Caco-2 (cell line): ENCODE measurements around the gene FAM169A. TPM values are rescaled to one million over a fixed set of nuclear protein-coding genes. Genes with fewer than 3 reads are reported as not detected.

Experiments used
- BruUV-seq: library from RNA; stranded (reverse); fragments of 400-500 nt; replicated peaks from 2 replicates; lab custom pipeline; 2021; lab: Mats Ljungman, UMichigan
- CTCF ChIA-PET: fragments of 300-600 bp; sonication (Branson Sonifier 250); formaldehyde crosslinking; loops from one replicate; lab custom pipeline; 2022; ENCODE audit warnings: antibody characterized with exemption; lab: Charles Lee
- POLR2A ChIA-PET: fragments of 300-600 bp; sonication (Branson Sonifier 250); formaldehyde crosslinking; loops from one replicate; lab custom pipeline; 2022; ENCODE audit warnings: antibody characterized with exemption; lab: Charles Lee
- DNase-seq, 2 experiments: peaks; one replicate each; pipeline versions ENCODE4 v3.0.0 to v3.0.0-alpha.2; 2020 to 2022
- H3K27me3 ChIP-seq: replicated peaks from 2 replicates; pipeline ENCODE4 v1.6.0; 2011; ENCODE audit warnings: low read length; ENCODE audit not compliant: control insufficient read depth, insufficient read depth
- H3K36me3 ChIP-seq: 2 replicates; pipeline ENCODE4 v1.5.1; 2011; ENCODE audit warnings: low read length; ENCODE audit not compliant: control insufficient read depth, insufficient read depth
- H3K4me1 ChIP-seq: fragments of 250-450 bp; sonication (Bioruptor Pico); 2 replicates; pipeline ENCODE4 v1.5.1; 2020; ENCODE audit warnings: mild to moderate bottlenecking
- H3K4me3 ChIP-seq: 2 replicates; pipeline ENCODE4 v1.5.1; 2011; ENCODE audit warnings: low read depth, mild to moderate bottlenecking, control low read depth, low read length
- H3K9me3 ChIP-seq: fragments of 250-450 bp; sonication (Bioruptor Pico); 2 replicates; pipeline ENCODE4 v1.5.1; 2020; ENCODE audit warnings: mild to moderate bottlenecking, moderate library complexity
- H3K27ac Mint-ChIP-seq: one replicate; pipeline ENCODE4 v1.8.0; 2022; ENCODE audit warnings: mixed read lengths; ENCODE audit not compliant: unreplicated experiment
- H3K27me3 Mint-ChIP-seq: one replicate; pipeline ENCODE4 v1.8.0; 2022; ENCODE audit warnings: mixed read lengths; ENCODE audit not compliant: insufficient read depth, unreplicated experiment
- H3K36me3 Mint-ChIP-seq: one replicate; pipeline ENCODE4 v1.8.0; 2022; ENCODE audit warnings: mild to moderate bottlenecking, mixed read lengths; ENCODE audit not compliant: insufficient read depth, unreplicated experiment
- H3K4me1 Mint-ChIP-seq: one replicate; pipeline ENCODE4 v1.8.0; 2022; ENCODE audit warnings: low read depth, mixed read lengths; ENCODE audit not compliant: unreplicated experiment
- H3K4me3 Mint-ChIP-seq: one replicate; pipeline ENCODE4 v1.8.0; 2022; ENCODE audit warnings: mild to moderate bottlenecking, moderate library complexity, mixed read lengths; ENCODE audit not compliant: unreplicated experiment
- H3K9me3 Mint-ChIP-seq: one replicate; pipeline ENCODE4 v1.8.0; 2022; ENCODE audit warnings: mixed read lengths; ENCODE audit not compliant: unreplicated experiment
- CTCF ChIP-seq, 2 experiments: fragments of 200-600 bp in 1 of 2; IDR thresholded peaks; 1 replicate in 1 of 2; 2 replicates in 1 of 2; pipeline versions ENCODE4 v1.5.1 to v1.8.0; 2011 to 2022; ENCODE audit warnings: antibody characterized with exemption in 1 of 2, control low read depth in 1 of 2, inconsistent platforms in 1 of 2, low read depth in 1 of 2, low read length in 1 of 2, mild to moderate bottlenecking in 1 of 2, moderate library complexity in 1 of 2; ENCODE audit not compliant: insufficient read depth in 1 of 2, severe bottlenecking in 1 of 2, unreplicated experiment in 1 of 2
- intact Hi-C: fragments of 100-400 bp; cut with micrococcal nuclease; formaldehyde crosslinking; loops from one replicate; pipeline ENCODE4 v1.10.0; 2022; ENCODE audit not compliant: unreplicated experiment
- total RNA-seq: library from RNA; stranded (reverse); gene quantifications from 2 replicates; pipeline ENCODE4 v1.2.3, GENCODE V29; 2022

FAM169A gene
- total RNA-seq, 1 experiment from 2014 or later: 14.4 TPM

GRCh38 chr5:74837115-74837514, 29.1 kb downstream of the FAM169A start:
- TF ChIP-seq CTCF (IDR thresholded peaks at IDR 0.05; ENCODE audit: insufficient read depth in 1 of 2, low read depth in 1 of 2, low read length in 1 of 2, severe bottlenecking in 1 of 2, unreplicated experiment in 1 of 2): no peak
- Mint-ChIP-seq H3K36me3 (peaks cover 11% of the 10 kb centered on the region), H3K9me3 (no peaks in the 10 kb centered on the region), H3K4me1 (peaks cover 16% of the 10 kb centered on the region), H3K4me3 (no peak overlapping the region), H3K27ac (no peak overlapping the region), H3K27me3 (no peaks in the 10 kb centered on the region)
- Histone ChIP-seq H3K9me3 (no peaks in the 10 kb centered on the region), H3K36me3 (no peaks in the 10 kb centered on the region), H3K4me3 (no peak overlapping the region), H3K4me1 (peaks cover 18% of the 10 kb centered on the region; the same call in 1 of the 2 replicates), H3K27me3 (no peaks in the 10 kb centered on the region)
- ChIA-PET CTCF (no interaction called here), POLR2A (no interaction called here)
- intact Hi-C loops: no loop called here
- no peak for DNase-seq
- BruUV-seq: no TSS peak

- no peak overlapping the region for H3K4me3 ChIP-seq
- ChIA-PET CTCF (no interaction called here), POLR2A (no interaction called here)
- no TSS peak for BruUV-seq
- TF ChIP-seq CTCF (IDR thresholded peaks at IDR 0.05; ENCODE audit: insufficient read depth in 1 of 2, low read depth in 1 of 2, low read length in 1 of 2, severe bottlenecking in 1 of 2, unreplicated experiment in 1 of 2): no peak
- Mint-ChIP-seq H3K4me3 (no peak overlapping the region), H3K4me1 (peaks cover 16% of the 10 kb centered on the region), H3K27ac (peak overlapping the region; percentile 31), H3K9me3 (no peaks in the 10 kb centered on the region), H3K36me3 (peaks cover 11% of the 10 kb centered on the region), H3K27me3 (no peaks in the 10 kb centered on the region)
- H3K9me3 ChIP-seq: no peaks in the 10 kb centered on the region
- H3K27me3 ChIP-seq: no peaks in the 10 kb centered on the region
- DNase-seq: peak; percentile 31 to 40
- H3K4me1 ChIP-seq: peaks cover 18% of the 10 kb centered on the region; the same call in 1 of the 2 replicates
- no peaks in the 10 kb centered on the region for H3K36me3 ChIP-seq
- intact Hi-C loops: no loop called here
These were observed 32.5 kb downstream of the FAM169A start for GRCh38 chr5:74833537-74834266.

GRCh38 chr5:74829413-74829812, 36.8 kb downstream of the FAM169A start:
- H3K9me3 Mint-ChIP-seq: no peaks in the 10 kb centered on the region
- no peak for DNase-seq
- H3K4me1 Mint-ChIP-seq: peaks cover 12% of the 10 kb centered on the region
- no TSS peak for BruUV-seq
- ChIA-PET POLR2A (no interaction called here), CTCF (no interaction called here)
- H3K4me1 ChIP-seq: peaks cover 17% of the 10 kb centered on the region; the same call in 1 of the 2 replicates
- TF ChIP-seq CTCF (IDR thresholded peaks at IDR 0.05; ENCODE audit: insufficient read depth in 1 of 2, low read depth in 1 of 2, low read length in 1 of 2, severe bottlenecking in 1 of 2, unreplicated experiment in 1 of 2): no peak
- H3K36me3 ChIP-seq: no peaks in the 10 kb centered on the region
- intact Hi-C loops: no loop called here
- H3K9me3 ChIP-seq: no peaks in the 10 kb centered on the region
- H3K27me3 ChIP-seq: no peaks in the 10 kb centered on the region
- no peak overlapping the region for H3K4me3 Mint-ChIP-seq
- H3K4me3 ChIP-seq: no peak overlapping the region
- no peaks in the 10 kb centered on the region for H3K36me3 Mint-ChIP-seq
- H3K27ac Mint-ChIP-seq: no peak overlapping the region
- no peaks in the 10 kb centered on the region for H3K27me3 Mint-ChIP-seq
